NB4 (cell line): Measurements from ENCODE around the gene TSNAXIP1.

Experiments used
- DNase-seq: peaks from one replicate; pipeline ENCODE4 v3.0.0; 2010; ENCODE audit warnings: low read depth
- H3K4me3 ChIP-seq: one replicate; pipeline ENCODE4 v1.5.1; 2011; ENCODE audit warnings: mild to moderate bottlenecking, low read depth, low read length, moderate library complexity
- MYC ChIP-seq: IDR thresholded peaks from 2 replicates; pipeline ENCODE4 v1.6.1; 2011; ENCODE audit warnings: low read depth, low read length
- POLR2A ChIP-seq: IDR thresholded peaks from 2 replicates; pipeline ENCODE4 v1.6.1; 2011; ENCODE audit warnings: mild to moderate bottlenecking; ENCODE audit not compliant: insufficient read length; ENCODE audit errors: extremely low read depth
- TF ChIP-seq, protein P1 (sequence below): IDR thresholded peaks from 2 replicates; pipeline ENCODE4 v1.6.1; 2011; ENCODE audit warnings: low read depth, low read length
- TF ChIP-seq, protein P2 (sequence below): IDR thresholded peaks from one replicate; pipeline ENCODE4 v1.5.1; 2012; ENCODE audit warnings: low read depth, low read length

The TSNAXIP1 gene

DNA sequence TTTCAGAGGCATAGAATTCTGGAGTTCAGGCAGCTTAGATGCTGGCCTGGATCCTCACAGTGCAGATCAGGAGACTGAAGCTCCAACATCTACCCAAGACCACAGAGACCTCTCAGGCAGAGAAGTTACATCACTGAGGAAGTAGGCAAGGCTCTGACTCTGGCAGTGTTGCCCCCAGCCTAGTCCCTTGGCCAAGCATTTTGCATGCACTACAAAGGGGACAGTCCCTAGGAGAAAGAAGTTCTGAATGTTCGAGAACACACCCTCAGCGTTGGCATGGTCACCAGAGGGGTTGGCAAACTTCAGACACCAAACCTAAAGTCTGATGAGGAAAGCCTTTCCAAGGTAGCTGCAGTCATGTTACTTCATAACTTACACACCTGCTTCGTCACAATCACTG is 2.8 kb upstream of the TSNAXIP1 start:
- TF ChIP-seq, protein P1, sequence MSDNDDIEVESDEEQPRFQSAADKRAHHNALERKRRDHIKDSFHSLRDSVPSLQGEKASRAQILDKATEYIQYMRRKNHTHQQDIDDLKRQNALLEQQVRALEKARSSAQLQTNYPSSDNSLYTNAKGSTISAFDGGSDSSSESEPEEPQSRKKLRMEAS, result no peak
- no peak for TF ChIP-seq MYC
- TF ChIP-seq, protein P2, sequence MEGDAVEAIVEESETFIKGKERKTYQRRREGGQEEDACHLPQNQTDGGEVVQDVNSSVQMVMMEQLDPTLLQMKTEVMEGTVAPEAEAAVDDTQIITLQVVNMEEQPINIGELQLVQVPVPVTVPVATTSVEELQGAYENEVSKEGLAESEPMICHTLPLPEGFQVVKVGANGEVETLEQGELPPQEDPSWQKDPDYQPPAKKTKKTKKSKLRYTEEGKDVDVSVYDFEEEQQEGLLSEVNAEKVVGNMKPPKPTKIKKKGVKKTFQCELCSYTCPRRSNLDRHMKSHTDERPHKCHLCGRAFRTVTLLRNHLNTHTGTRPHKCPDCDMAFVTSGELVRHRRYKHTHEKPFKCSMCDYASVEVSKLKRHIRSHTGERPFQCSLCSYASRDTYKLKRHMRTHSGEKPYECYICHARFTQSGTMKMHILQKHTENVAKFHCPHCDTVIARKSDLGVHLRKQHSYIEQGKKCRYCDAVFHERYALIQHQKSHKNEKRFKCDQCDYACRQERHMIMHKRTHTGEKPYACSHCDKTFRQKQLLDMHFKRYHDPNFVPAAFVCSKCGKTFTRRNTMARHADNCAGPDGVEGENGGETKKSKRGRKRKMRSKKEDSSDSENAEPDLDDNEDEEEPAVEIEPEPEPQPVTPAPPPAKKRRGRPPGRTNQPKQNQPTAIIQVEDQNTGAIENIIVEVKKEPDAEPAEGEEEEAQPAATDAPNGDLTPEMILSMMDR, result no peak
- TF ChIP-seq POLR2A, result no peak
- DNase-seq, result peak; percentile 60
- no peak overlapping the region for H3K4me3 ChIP-seq

DNA sequence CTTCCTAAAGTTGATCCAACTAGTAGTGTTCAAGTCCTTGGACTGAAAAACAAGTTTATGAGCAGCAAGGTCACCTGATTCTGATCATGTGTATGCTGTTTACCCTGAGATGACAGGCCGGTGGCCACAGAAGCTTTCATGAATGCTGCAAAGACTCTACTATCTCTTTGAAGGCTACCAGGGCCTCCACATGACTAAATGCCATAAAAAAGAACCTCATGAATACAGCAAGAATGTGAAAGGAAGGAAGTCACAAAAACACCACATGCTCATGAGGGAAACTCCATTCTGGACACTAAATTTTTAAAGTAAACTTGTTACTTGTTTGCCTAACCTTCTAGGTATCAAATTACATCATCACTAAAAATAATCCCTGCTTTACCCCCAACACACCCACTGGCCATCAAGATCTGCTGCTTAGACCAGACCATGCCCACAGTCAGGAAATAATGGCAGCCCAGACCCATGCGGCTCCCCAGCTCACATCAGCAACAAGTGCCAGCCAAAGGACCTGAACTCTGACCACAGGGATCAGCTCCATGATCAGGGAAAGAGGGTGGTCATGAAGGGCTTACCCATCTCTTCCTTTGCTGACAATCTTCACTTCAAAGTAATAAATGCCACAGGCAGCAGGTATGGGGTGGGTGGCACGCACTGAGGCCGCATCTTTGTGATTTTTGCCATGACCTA is 1.7 kb upstream of the TSNAXIP1 start:
- TF ChIP-seq, protein P1, result no peak
- TF ChIP-seq POLR2A, result no peak
- TF ChIP-seq, protein P2, result no peak
- TF ChIP-seq MYC, result no peak
- peak overlapping the region; percentile 98 for H3K4me3 ChIP-seq
- no peak for DNase-seq

DNA sequence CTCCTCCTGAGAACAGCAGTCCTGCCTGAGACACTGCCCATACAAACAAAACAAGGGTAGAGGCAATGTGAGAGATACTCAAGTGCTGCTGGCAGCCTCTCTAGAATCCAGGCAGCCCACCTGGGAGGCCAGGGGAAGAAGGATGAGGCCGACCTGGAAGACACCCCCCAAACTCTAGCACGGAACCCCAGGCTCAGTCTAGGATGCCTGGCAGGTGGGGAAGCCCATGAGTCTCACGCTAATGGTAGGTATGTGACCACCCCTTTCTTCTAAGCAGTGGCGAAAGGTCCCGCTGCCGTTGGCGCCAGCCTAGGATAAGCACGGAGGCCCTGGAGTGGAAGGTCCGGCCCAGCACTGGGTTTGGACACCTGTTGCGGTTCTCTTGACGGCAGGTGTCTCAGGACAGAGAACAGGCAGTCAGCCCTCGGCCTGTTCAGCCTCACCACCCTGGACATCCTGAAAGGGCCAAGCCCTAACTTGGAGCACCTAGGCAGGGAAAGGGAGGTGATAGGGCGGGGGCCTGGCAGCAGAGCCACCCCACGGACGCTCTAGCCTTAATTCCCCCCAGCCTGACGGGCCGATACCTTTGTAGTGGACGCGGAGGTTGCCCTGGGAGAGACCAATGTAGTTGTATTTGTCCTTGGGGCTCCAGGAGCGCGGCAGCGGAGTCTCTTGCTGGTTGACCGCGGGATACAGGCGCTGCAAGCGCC is 816 bp upstream of the TSNAXIP1 start:
- DNase-seq, result no peak
- peak overlapping the region; percentile 98 for H3K4me3 ChIP-seq
- TF ChIP-seq MYC, result no peak
- TF ChIP-seq, protein P2, result no peak
- TF ChIP-seq, protein P1, result no peak
- TF ChIP-seq POLR2A, result no peak

DNA sequence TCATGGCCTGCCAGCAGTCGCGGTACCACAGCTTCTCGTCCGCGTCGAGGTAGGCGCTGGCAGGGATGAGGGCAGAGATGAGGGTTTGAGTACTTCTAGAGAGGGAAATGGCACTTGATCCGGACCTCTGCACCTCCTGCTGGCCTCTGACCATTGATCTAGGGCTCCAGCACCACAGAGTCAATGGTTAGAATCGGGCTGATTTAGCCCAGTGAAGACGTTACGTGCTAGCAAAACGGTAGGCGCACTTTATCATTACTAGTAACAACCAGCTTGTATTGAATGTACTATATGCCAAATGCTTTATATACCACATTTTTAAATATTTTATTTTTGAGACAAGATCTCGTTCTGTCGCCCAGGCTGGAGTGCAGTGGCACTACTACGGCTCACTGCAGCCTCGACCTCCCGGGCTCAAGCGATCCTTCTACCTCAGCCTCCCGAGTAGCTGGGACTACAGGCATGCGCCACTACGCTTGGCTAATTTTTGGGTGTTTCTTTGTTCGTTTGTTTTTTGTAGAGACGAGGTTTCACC is 526 bp downstream of the TSNAXIP1 start:
- no peak for DNase-seq
- TF ChIP-seq MYC, result no peak
- TF ChIP-seq, protein P1, result no peak
- TF ChIP-seq, protein P2, result no peak
- no peak for TF ChIP-seq POLR2A
- H3K4me3 ChIP-seq, result peak overlapping the region; percentile 98

DNA sequence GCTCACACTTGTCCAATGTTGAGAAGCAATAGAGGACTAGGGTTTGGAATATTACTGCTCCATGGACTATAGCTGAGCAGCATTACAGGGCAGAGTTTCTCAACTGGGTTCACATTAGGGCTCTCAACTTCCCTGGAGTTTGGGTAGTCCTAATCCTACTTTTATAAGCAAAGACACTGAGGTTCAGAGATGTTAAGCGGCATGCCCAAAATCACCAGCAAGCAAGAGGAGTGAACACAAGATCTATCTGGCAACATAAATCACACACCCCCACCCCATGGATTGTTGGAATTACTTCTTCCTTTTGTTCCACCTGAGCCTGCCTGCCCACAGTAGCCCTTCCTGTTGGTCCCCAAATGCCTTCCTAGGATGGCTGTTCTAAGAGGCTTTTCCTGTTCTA is 5.2 kb downstream of the TSNAXIP1 start:
- H3K4me3 ChIP-seq, result no peak overlapping the region
- TF ChIP-seq, protein P1, result no peak
- DNase-seq, result no peak

DNA sequence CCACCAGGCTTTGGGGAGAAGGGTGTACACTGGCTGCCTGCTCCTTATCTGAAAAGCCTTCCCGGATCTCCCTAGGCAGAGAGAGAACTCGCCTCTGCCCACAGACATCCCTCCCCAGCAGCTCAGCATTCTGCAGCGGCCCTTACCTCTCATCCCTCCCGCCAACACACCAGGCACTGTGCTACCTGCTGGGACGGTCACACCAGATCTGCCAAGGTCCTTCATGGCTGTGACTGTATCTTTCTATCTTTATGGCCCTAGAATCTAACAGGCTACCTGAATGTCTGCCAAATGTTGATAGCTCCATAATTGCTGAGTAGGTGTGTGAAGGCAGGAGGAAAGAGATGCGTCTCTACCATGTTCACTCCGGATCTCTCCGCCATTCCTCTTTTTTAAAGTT is 7.9 kb downstream of the TSNAXIP1 start:
- DNase-seq, result no peak
- no peak overlapping the region for H3K4me3 ChIP-seq
- TF ChIP-seq, protein P1, result no peak
- TF ChIP-seq, protein P2, result no peak
- TF ChIP-seq POLR2A (no peak), MYC (no peak)
